Upper lobe of right lung (tissue), 1 donor: ENCODE data around the gene CSGALNACT2. TPM values are rescaled to one million over a fixed set of nuclear protein-coding genes. Genes with fewer than 3 reads are reported as not detected.

Source experiments
- ATAC-seq: fragments of 200-7000 bp; cut with Tn5 transposase; one replicate; pipeline ENCODE4 v1.9.1; 2020; ENCODE audit warnings: mild to moderate bottlenecking, moderate library complexity
- DNase-seq: peaks from one replicate; pipeline ENCODE4 v3.0.0-alpha.2; 2020
- H3K27ac ChIP-seq: fragments of 200-600 bp; one replicate; pipeline ENCODE4 v1.8.0; 2022
- H3K27me3 ChIP-seq: fragments of 200-600 bp; one replicate; pipeline ENCODE4 v1.8.0; 2022; ENCODE audit warnings: mild to moderate bottlenecking
- H3K36me3 ChIP-seq: fragments of 200-600 bp; one replicate; pipeline ENCODE4 v1.8.0; 2022
- H3K4me1 ChIP-seq: fragments of 200-600 bp; one replicate; pipeline ENCODE4 v1.8.0; 2022
- H3K4me3 ChIP-seq: fragments of 200-600 bp; one replicate; pipeline ENCODE4 v1.8.0; 2022; ENCODE audit warnings: mild to moderate bottlenecking
- H3K9me3 ChIP-seq: fragments of 200-600 bp; one replicate; pipeline ENCODE4 v1.8.0; 2022
- CTCF ChIP-seq: fragments of 200-600 bp; IDR thresholded peaks from one replicate; pipeline ENCODE4 v1.8.0; 2022; ENCODE audit warnings: antibody characterized with exemption
- intact Hi-C: fragments of 100-400 bp; cut with DNase I; formaldehyde crosslinking; loops from one replicate; pipeline ENCODE4 v1.11.0; 2022
- total RNA-seq: library from RNA; stranded (reverse); fragmentation: NEBNext Ultra II Directional; extraction: Animal tissue kit (Norgen Biotek cat#: 25700); gene quantifications from one replicate; pipeline ENCODE4 v1.2.1, GENCODE V29; 2021
- donor health status: DM: no; HTN: yes; CAD: no; lungs with severe emphysema.

Gene CSGALNACT2
- total RNA-seq, 1 donor from 2014 or later: 40.8 TPM

GRCh38 chr10:43224321-43224720 lies 86.1 kb downstream of the CSGALNACT2 start:
- no peak for DNase-seq
- H3K4me1 ChIP-seq: peaks cover 5% of the 10 kb centered on the region
- intact Hi-C loops: no loop called here
- H3K27ac ChIP-seq: no peak overlapping the region
- H3K36me3 ChIP-seq: no peaks in the 10 kb centered on the region
- H3K4me3 ChIP-seq: no peak overlapping the region
- no peaks in the 10 kb centered on the region for H3K9me3 ChIP-seq
- peaks cover 12% of the 10 kb centered on the region for H3K27me3 ChIP-seq
- ATAC-seq: no peak
- TF ChIP-seq CTCF: no peak

- TF ChIP-seq CTCF: no peak
- ATAC-seq (no peak), DNase-seq (no peak)
- H3K4me1 ChIP-seq: peaks cover 11% of the 10 kb centered on the region
- H3K27me3 ChIP-seq: peaks cover 21% of the 10 kb centered on the region
- H3K9me3 ChIP-seq: no peaks in the 10 kb centered on the region
- intact Hi-C loops: no loop called here
- H3K27ac ChIP-seq: no peak overlapping the region
- H3K36me3 ChIP-seq: no peaks in the 10 kb centered on the region
- no peak overlapping the region for H3K4me3 ChIP-seq
These were observed 87.0 kb downstream of the CSGALNACT2 start for GRCh38 chr10:43225004-43225786.

GRCh38 chr10:43225787-43226153 lies 87.5 kb downstream of the CSGALNACT2 start:
- Histone ChIP-seq H3K27me3 (peaks cover 26% of the 10 kb centered on the region), H3K27ac (no peak overlapping the region)
- intact Hi-C loops: no loop called here

GRCh38 chr10:43226441-43226840 lies 88.2 kb downstream of the CSGALNACT2 start:
- Histone ChIP-seq H3K9me3 (no peaks in the 10 kb centered on the region), H3K4me1 (peaks cover 13% of the 10 kb centered on the region), H3K4me3 (no peak overlapping the region), H3K36me3 (no peaks in the 10 kb centered on the region), H3K27ac (no peak overlapping the region), H3K27me3 (peaks cover 31% of the 10 kb centered on the region)
- intact Hi-C loops: no loop called here
- TF ChIP-seq CTCF: no peak
- ATAC-seq: no peak
- peak; percentile 28 for DNase-seq

More at GRCh38 chr10:43225787-43226153, 87.5 kb downstream of the CSGALNACT2 start:
- Histone ChIP-seq H3K36me3 (no peaks in the 10 kb centered on the region), H3K9me3 (no peaks in the 10 kb centered on the region), H3K4me3 (no peak overlapping the region), H3K4me1 (peaks cover 13% of the 10 kb centered on the region)
- DNase-seq (peak; percentile 57), ATAC-seq (no peak)
- no peak for TF ChIP-seq CTCF

- Histone ChIP-seq H3K36me3 (no peaks in the 10 kb centered on the region), H3K4me1 (peaks cover 13% of the 10 kb centered on the region), H3K9me3 (no peaks in the 10 kb centered on the region), H3K4me3 (no peak overlapping the region), H3K27ac (no peak overlapping the region), H3K27me3 (peaks cover 32% of the 10 kb centered on the region)
- ATAC-seq (no peak), DNase-seq (peak; percentile 49)
- intact Hi-C loops: no loop called here
- no peak for TF ChIP-seq CTCF
These were observed 88.9 kb downstream of the CSGALNACT2 start for GRCh38 chr10:43226851-43227845.
